Measurements from ENCODE around the gene TUBGCP3. TPM values are rescaled to one million over a fixed set of nuclear protein-coding genes. Genes with fewer than 3 reads are reported as not detected.
"Not testable (repeated sequence)": the region's sequence is repeated elsewhere in the genome, so short reads cannot be mapped to it uniquely, and the experiment has no call there.

Gene TUBGCP3
- total RNA-seq, 6 donors from 2014 or later = 27.7 to 50.3 (median 34.9) TPM

- Histone ChIP-seq H3K4me3 (no peak overlapping the region), H3K27ac (no peak overlapping the region), H3K36me3 (peaks cover 0 to 61% (median 21%) of the 10 kb centered on the region in 4 donors), H3K27me3 (no peaks in the 10 kb centered on the region), H3K4me1 (no peaks in the 10 kb centered on the region), H3K9me3 (no peaks in the 10 kb centered on the region)
- TF ChIP-seq CTCF (IDR thresholded peaks at IDR 0.05) (no peak), POLR2A (IDR thresholded peaks at IDR 0.05) (no peak), POLR2AphosphoS5 (IDR thresholded peaks at IDR 0.05) (no peak), EP300 (IDR thresholded peaks at IDR 0.05) (no peak)
- DNase-seq (peak in 1 of 2 donors; percentile 50), ATAC-seq (ENCODE audit: low FRiP score in 2 of 2) (no peak)
- 89 to 97% methylated on average over 7 of the region's 7 CpGs for WGBS, 2 donors
These were observed 91.8 kb downstream of the TUBGCP3 start for GRCh38 chr13:112496166-112496565.

- DNase-seq (no peak), ATAC-seq (ENCODE audit: low FRiP score in 2 of 2) (no peak)
- H3K27ac ChIP-seq = no peak overlapping the region
- no peaks in the 10 kb centered on the region for H3K9me3 ChIP-seq
- TF ChIP-seq POLR2AphosphoS5 (IDR thresholded peaks at IDR 0.05) (no peak), EP300 (IDR thresholded peaks at IDR 0.05) (no peak), CTCF (IDR thresholded peaks at IDR 0.05) (no peak), POLR2A (IDR thresholded peaks at IDR 0.05) (no peak)
- no peaks in the 10 kb centered on the region for H3K27me3 ChIP-seq
- H3K36me3 ChIP-seq = peaks cover 0 to 54% (median 21%) of the 10 kb centered on the region in 4 donors
- 70 to 77% methylated on average over 2 of the region's 2 CpGs for WGBS, 2 donors
- no peak overlapping the region for H3K4me3 ChIP-seq
- H3K4me1 ChIP-seq = no peaks in the 10 kb centered on the region
These were observed 92.5 kb downstream of the TUBGCP3 start for GRCh38 chr13:112495465-112495864.

GRCh38 chr13:112489199-112489598, 98.8 kb downstream of the TUBGCP3 start:
- 83 to 94% methylated on average over 1 to 3 of the region's 6 CpGs for WGBS, 2 donors
- Histone ChIP-seq H3K4me3 (no peak overlapping the region), H3K27ac (no peak overlapping the region), H3K9me3 (no peaks in the 10 kb centered on the region), H3K27me3 (no peaks in the 10 kb centered on the region), H3K36me3 (peaks cover 0 to 33% (median 8%) of the 10 kb centered on the region in 4 donors), H3K4me1 (no peaks in the 10 kb centered on the region)
- ATAC-seq (ENCODE audit: low FRiP score in 2 of 2) (no peak), DNase-seq (peak in 1 of 2 donors; percentile 57)
- no peak for TF ChIP-seq POLR2AphosphoS5 (IDR thresholded peaks at IDR 0.05)
- no peak for TF ChIP-seq POLR2A (IDR thresholded peaks at IDR 0.05)
- no peak for TF ChIP-seq CTCF (IDR thresholded peaks at IDR 0.05)
- TF ChIP-seq EP300 (IDR thresholded peaks at IDR 0.05) = no peak

DNA sequence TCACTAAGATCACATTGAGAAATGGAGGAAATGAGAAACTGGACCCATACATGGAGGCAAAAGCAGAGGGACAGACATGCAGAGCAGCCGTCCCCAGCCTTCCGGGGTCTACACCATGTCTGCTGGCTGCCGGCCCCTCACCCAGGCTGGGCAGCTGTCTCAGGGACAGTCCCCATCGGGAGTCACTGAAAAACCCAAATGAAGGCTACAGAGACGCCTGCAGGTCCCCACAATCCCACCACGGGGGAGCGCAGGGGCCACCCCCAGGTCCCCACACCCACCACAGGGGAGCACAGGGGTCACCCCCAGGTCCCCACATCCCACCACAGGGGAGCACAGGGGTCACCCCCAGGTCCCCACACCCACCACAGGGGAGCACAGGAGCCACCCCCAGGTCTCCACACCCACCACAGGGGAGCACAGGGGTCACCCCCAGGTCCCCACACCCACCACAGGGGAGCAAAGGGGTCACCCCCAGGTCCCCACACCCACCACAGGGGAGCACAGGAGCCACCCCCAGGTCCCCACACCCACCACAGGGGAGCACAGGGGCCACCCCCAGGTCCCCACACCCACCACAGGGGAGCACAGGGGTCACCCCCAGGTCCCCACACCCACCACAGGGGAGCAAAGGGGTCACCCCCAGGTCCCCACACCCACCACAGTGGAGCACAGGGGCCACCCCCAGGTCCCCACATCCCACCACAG, 99.5 kb downstream of the TUBGCP3 start:
- DNase-seq = peak in 1 of 2 donors; percentile 53
- WGBS, 2 donors = 90 to 96% methylated on average over 5 to 6 of the region's 7 CpGs
- not testable (repeated sequence) for H3K9me3 ChIP-seq; H3K4me3 ChIP-seq; H3K27me3 ChIP-seq; ATAC-seq (ENCODE audit: low FRiP score in 2 of 2); H3K27ac ChIP-seq; H3K4me1 ChIP-seq
- H3K36me3 ChIP-seq = peaks cover 0 to 33% (median 8%) of the 10 kb centered on the region in 4 donors

DNA sequence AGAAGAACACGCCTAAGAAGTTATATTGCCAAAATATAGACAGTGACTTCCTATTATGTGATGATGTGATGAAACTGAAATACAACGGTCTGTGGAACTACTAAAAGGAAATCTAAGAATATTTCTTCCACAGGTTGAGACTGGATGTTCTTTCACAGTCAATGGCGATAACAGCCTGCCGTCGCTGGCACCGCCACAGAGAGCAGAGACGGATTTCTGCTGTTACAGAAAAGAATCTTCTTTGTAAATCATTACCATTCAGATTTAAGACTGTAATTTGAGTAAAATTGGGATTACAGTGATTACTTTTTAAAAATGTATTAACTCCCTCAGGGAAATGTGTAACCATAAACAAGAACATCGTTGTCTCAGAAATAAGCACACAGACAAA, 100.8 kb downstream of the TUBGCP3 start:
- WGBS, 2 donors = 91 to 93% methylated on average over 8 of the region's 8 CpGs
- TF ChIP-seq POLR2A (IDR thresholded peaks at IDR 0.05) (no peak), POLR2AphosphoS5 (IDR thresholded peaks at IDR 0.05) (no peak), EP300 (IDR thresholded peaks at IDR 0.05) (no peak), CTCF (IDR thresholded peaks at IDR 0.05) (no peak)
- H3K9me3 ChIP-seq = no peaks in the 10 kb centered on the region
- ATAC-seq (ENCODE audit: low FRiP score in 2 of 2) = no peak
- H3K4me1 ChIP-seq = no peaks in the 10 kb centered on the region
- H3K36me3 ChIP-seq = peaks cover 0 to 33% (median 8%) of the 10 kb centered on the region in 4 donors
- no peak for DNase-seq
- no peak overlapping the region for H3K27ac ChIP-seq
- no peaks in the 10 kb centered on the region for H3K27me3 ChIP-seq
- H3K4me3 ChIP-seq = no peak overlapping the region

Data from upper lobe of left lung (tissue), 6 donors.